Dermis microvascular lymphatic vessel endothelial cell (primary cell): ENCODE data around the gene TNRC6B. TPM values are rescaled to one million over a fixed set of nuclear protein-coding genes. Genes with fewer than 3 reads are reported as not detected.

Source experiments
- DNase-seq, 2 donors: peaks; one replicate each; pipeline versions ENCODE4 v3.0.0 to v3.0.0-alpha.2; 2010; ENCODE audit warnings: low read depth in 2 of 2
- total RNA-seq: library from RNA; depleted of rRNA; stranded (reverse); fragments of >200 nt; gene quantifications from 2 replicates; pipeline ENCODE4 v1.2.1, GENCODE V29; 2014

TNRC6B gene
- total RNA-seq, 1 donor from 2014 or later = 12.6 TPM

DNA sequence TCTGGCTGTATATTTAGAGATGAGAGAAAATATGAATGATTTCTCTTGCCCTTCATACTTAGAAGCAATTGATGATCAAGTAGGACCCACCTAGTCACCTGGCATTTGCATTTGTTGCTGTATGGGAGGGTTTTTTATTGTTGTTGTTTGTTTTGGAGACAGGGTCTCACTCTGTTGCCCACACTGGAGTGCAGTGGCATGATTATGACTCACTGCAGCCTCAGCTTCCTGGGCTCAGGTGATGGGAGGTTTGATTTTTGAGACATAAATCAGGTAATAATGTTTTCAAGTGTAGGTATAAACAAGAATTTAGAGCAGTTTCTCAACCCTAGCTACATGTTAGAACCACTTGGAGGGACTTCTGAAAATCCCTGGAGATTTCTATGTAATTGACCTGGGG is 63.0 kb downstream of the TNRC6B start:
- DNase-seq = no peak

DNA sequence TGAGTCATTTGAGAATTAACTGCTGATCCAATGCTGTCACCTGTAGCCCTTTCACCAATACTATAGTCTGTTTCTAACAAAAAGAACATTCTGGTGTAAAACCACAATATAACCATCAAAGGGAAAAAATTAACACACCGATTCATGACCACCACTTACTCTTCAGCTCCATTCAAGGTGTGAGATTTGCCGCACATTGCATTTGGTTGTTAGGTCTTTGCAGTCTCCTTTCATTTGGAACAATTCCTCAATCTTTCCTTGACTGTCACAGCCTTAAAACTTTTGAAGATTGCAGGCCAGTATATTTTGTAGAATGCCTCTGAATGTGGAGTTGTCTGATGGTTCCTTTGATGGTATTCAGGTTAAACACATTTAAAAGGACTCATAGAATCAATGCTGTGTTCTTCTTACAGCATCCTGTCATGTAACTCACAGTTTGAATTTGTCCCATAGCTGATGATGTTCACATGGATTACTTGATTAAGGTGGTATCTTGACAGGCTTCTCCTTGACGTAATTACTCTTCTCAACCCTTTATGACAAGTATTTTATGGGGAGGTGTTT is 63.6 kb downstream of the TNRC6B start:
- no peak for DNase-seq

DNA sequence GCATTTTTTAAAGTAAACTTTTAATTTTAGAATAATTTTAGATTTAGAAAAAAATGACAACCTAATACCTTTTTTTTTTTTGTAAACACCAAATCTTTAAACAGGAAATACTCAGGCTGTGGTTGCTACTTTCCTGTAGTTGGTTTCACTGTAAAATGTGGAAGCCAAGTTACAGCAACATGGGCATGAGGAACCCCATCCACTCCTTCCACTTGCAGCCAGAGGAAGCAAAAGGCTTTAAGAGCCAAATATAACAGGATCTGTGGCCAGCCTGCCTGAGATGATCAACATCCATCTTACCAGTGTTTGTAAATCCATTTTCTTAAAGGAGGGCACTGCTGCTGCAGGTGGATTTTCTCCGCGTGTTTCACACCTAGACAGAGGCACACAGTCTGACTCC is 66.2 kb downstream of the TNRC6B start:
- DNase-seq = no peak

DNA sequence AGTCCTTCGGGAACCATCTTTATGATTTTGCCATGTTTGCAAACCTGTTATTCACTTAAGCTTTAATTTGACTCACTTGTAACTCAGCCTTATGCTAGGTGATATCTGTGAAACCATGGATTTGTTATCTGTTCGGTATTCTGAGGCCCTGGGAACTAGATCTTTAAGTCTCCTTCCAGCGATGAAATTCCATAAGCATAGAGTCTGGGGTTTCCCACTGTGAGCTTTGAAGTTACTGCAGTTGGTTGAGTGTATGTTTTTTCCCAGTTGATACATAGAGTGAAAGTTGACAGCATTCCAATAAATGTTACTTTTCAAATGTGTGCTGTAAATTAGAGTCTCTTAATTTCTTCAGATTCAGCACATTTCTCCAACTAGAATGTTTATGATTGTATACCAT is 66.9 kb downstream of the TNRC6B start:
- DNase-seq = no peak

DNA sequence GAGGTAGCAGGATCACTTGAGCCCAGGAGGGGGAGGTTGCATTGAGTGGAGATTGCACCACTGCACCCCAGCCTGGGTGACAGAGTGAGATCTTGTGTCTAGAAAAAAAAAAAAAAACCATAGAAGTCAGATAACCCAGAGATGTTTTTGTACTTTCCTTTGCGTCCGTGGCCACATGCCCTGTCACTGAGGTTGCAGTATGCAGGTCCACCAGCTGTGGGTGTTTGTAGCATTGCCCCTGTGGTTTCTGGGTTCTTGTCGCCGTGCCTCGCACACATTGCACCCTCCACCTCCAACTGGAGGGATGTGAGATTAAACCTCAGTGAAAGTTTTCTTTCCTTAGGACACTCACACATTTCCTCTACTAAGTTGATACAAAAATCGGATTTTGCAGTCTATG is 70.3 kb downstream of the TNRC6B start:
- no peak for DNase-seq

DNA sequence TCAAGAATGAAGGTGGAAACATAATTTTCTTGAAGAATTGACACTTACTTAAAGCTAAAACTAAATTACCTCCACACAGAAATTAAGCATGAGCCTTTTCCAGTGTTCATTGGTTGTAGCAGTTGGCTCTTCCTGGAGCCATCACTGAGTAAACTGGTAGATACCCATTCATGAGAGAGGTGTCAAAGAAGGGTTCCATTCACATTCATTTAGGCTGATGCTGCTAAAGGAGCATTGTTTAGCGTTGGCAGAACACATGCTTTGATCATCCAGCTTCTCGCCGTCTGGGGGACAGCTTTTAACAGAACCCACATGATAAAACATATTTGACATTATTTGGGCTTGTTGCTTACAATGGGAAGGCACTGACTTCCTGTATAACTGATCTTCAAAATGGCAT is 71.6 kb downstream of the TNRC6B start:
- DNase-seq = no peak

DNA sequence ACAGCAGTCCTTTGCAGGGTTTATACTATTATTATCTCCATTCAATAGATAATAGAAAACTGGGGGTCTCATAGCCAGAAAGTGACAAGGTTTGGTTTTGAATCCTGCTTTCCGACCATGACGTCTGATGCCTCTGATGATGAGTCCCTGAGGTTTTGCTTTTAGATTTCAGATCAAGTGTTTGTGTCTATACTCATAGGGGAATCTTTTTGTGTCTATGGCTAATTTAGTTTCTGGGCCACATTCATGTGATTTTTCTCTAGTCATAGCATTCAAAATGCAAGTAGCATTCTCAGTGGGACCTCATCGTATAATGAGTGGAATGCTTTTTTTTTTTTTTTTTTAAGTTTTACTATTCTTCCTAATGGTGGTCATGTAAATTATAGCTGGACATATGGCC is 72.9 kb downstream of the TNRC6B start:
- no peak for DNase-seq

DNA sequence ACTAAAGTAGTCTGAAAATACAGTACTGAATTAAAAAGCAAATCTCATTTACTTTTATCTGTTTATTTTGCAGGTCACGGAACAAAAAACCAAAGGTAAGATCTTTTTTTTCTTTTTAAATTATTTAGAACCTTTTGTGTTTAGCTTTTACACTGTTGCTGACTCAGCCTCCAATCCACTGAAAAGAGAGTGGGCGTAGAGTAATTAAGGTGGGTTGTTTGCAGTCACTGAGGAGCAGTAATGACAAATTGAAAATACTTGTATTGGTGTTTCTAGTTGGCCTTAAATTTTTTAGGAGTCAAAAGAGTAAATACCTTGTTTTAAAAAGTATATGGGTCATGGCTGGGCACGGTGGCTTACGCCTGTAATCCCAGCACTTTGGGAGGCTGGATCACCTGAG is 73.4 kb downstream of the TNRC6B start:
- DNase-seq = no peak

DNA sequence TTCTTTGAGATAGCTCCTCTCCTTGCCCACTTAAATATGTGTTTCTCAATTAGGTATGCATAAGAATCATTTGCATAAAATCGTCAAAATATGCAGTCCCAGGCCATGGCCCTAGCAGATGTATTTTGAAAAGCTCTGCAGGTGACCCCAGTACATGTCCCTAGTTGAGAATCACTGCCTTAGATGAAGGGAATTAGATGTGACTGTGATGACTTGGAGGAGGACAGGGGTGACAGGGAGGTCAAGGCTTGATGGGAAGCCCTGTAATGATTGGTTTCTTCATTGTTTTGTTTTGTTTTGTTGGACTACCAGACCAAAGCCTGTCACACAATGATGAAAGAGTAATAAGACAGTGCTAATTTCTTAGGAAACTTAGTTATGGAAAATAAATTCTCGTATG is 74.4 kb downstream of the TNRC6B start:
- no peak for DNase-seq

DNA sequence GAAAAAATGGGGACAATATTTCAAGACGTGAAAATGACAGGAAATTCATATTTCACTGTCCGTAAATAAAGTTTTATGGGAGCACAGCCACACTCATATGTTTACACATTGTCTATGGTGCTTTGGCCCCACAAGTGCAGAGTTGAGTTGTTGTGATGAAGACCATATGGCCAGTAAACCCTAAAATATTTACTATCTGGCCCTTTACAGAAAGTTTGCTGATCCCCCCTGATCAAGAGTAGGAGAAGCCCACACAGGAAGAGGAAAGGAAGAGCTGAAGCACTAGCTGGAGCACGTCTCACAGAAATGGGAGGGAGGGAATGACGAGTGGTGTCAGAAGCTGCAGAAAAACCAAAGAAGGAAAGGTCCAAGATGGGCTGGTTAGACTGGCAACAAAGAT is 78.8 kb downstream of the TNRC6B start:
- DNase-seq = no peak

DNA sequence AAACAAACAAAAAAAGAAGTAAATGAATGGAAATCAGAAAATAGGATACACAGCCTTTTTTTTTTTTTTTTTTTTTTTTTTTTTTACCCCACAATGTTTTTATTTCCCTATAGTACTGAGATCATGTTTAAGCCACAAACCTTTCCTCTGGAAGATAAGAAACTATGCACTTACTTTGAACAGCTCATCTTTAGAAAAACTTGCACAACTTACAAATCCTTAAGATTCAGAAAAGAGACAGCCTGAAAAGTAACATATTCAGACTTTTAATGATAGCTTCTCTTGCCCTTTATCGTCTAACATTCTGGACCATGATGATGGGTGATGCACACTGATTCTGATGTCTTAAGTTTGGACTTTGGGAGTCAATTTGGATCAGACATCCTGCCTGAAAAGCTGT is 80.3 kb downstream of the TNRC6B start:
- no peak for DNase-seq

DNA sequence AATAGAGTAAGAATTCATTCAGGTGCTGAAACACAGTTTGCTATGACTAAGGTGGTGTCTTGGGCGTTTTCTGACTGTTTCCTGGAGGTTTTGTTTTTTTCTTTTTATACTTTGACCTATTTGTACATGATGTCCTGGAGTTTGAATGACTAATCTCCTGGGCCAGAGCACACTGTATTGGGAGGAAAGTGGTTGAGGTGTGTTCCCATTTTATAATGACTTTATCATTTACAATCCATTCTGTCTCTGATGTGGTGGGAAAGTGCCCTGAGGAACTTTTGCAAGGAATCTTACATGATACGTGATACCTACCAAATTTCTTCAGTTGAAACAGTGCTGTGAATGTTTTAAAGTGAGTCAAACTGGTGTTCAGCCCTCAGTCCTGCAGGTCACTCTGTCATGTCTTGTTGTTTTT is 80.8 kb downstream of the TNRC6B start:
- DNase-seq = peak; percentile 2 to 70

DNA sequence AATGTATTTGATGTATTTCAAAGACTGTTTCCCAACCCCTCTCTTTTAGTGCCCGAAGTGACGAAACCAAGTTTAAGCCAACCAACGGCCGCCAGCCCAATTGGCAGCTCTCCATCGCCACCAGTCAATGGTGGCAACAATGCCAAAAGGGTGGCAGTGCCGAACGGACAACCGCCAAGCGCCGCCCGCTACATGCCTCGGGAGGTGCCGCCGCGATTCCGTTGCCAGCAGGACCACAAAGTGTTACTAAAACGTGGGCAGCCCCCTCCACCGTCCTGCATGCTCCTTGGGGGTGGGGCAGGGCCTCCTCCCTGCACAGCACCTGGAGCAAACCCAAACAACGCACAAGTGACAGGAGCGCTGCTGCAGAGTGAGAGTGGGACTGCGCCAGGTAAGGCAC is 84.1 kb downstream of the TNRC6B start:
- DNase-seq = no peak

DNA sequence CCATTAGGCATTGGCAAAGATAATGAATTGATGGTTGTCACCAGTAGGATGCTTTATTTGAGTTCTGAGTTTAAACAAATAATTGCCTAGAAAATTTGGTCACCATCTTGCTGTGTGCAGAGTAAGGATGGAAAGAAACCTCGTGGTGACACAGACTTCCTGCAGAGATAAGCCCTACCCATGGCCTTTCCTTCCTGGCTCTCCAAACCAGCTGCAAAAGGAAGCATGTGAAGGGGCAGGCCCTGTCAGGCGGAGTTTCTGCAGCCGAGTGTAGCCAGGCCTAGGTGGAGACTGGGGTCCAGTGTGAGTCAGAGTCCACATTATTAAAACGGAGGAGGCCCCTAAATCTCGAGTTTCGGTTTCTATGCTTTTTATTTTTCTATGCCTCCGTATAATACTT is 85.5 kb downstream of the TNRC6B start:
- DNase-seq = peak; percentile 35 to 79

DNA sequence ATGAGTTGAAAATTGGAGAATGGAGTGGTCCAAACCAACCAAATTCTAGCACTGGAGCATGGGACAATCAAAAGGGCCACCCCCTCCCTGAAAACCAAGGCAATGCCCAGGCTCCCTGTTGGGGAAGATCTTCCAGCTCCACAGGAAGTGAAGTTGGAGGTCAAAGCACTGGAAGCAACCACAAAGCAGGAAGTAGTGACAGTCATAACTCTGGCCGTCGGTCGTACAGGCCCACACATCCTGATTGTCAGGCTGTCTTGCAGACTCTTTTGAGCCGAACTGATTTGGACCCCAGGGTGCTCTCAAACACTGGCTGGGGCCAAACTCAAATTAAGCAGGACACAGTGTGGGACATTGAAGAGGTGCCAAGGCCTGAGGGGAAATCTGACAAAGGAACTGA is 88.1 kb downstream of the TNRC6B start:
- peak; percentile 5 to 38 for DNase-seq

DNA sequence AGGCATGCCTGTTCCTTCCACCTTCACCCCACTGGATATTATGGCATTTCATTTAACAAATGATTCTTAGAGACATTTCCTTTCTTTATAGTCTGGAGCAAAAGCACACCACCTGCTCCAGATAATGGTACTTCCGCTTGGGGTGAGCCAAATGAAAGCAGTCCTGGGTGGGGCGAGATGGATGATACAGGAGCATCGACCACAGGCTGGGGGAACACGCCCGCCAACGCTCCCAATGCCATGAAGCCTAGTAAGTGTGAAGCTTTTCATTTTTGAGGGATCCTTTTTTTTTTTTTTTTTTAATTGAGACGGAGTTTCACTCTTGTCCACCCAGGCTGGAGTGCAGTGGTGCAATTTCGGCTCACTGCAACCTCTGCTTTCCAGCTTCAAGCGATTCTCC is 92.3 kb downstream of the TNRC6B start:
- DNase-seq = no peak

DNA sequence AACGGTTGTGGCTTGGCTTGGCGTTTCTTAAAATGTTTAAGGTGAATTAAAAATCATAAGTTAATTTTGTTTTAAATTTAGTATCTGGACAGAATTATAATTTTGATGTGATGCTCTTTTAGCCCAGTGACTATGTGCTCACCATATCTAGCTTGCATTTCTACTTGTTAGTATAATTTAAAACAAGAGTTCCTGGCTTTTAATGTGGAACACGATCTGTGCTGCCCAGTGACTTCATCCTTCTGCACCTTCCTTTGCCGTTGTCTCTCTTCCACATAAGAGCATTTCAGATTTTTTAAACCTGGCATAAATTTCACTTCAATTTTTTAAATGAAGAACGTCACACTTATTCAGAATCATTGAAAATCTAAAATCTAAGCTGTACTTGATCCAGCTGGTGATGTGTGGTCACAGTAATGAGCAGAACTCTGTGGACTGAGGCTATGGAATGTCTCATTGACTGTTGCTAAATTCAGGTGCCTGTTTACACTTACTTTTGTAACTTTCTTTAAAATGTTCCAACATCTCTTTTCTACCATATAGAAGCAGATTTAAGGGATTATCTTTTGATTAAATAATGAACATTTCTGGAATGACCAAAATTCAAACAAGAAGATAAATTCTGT is 93.1 kb downstream of the TNRC6B start:
- DNase-seq = no peak

DNA sequence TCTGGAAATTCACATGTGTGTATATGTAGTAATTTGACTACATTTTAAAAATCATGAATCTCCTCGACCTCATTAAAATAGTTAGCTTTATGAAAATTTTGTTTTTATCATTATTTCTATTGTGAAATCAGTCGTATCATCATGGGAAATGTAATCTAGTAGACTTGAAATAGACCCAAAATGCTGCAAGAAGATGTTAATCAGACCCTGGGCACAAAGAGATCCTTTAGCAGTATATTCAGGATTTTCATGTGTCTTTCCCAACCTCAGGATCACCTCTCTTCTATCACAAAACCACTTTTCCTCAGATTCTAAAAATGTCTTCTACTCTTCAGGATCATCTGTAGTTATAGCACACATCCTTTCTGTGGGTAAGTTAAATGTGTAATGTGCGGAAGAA is 93.7 kb downstream of the TNRC6B start:
- no peak for DNase-seq

DNA sequence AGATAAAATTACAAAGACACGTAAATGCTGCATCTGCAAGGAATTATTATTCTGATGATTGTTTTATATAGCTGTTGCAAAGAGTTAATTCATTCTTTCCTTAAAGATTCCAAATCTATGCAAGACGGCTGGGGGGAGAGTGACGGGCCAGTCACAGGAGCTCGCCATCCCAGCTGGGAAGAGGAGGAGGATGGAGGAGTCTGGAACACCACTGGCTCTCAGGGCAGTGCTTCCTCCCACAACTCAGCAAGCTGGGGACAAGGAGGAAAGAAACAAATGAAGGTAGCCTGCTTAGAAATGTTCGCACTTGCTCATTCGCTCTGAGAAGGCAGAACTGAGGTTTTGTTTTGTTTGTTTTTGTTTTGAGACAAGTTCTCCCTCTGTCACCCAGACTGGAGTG is 95.6 kb downstream of the TNRC6B start:
- no peak for DNase-seq

DNA sequence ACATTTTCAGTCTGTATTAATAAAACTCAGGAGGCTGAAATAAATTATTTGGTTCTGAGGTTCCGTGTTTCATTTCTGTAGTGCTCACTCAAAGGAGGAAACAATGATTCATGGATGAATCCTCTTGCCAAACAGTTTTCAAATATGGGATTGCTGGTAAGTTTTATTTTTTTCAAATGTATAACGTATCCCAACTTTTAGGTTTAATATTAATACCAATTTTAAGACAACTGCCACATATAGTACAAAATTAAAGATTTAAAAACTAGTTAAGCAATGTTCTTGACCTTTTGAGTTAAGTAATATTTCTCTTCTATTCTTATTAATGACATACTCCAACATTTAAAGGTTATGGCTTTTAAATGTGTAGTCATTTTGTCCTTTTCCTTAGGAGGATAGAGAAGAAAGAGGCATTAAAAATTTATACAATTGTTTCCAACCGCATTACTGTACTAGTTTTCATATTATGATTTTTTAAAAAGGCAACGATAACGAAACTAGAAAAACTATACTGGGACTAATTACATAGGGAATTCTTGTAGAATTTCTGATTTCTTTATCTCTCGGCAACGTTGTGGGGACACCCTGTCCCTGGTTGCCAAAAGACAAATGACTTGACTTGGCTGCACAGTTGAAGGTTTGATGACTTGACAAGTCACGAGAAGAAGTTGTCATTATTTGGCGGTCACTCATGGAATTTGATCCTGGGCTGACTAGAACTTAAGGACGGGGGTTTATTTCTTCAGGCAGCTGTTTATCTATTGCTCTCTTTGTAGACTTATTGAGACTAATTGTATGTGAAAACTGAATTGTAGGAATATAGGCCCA is 99.5 kb downstream of the TNRC6B start:
- peak; percentile 75 for DNase-seq

DNA sequence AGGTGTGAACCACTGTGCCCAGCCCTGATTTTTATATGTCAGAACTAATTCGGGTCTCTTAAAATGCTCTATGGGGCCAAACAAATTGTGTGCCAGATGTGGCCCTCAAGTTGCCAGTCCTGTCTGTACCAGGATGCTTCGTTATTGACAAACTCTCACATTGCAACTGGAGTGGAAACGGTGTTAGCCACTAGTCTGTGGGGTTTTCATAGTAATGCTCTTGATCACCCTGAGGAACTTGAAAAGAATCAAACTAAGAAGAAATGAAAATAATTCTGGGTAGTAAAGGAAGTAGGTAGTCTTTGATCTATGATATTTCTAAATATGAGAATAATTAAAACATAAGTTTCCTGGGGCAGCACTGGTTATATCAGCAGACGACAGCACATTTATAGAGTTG is 101.3 kb downstream of the TNRC6B start:
- no peak for DNase-seq

DNA sequence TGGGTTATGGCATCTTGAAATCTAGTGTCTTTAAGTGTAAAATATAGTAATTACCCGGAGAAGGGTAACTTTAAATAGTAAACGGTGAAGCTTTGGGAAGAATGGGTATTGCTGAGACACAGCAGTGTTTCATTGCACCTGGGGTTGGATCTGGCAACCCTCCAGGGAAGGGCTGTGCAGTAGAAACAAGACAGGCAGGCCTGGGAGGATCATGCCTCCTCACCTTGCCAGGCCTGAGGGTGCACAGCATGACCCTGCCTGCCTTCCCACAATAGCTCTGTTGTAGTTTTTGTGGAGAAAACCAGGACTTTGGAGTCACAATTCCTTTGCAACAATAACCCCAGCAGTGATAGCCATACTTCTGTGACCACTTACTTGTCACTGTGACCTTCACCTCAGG is 104.0 kb downstream of the TNRC6B start:
- DNase-seq = no peak

DNA sequence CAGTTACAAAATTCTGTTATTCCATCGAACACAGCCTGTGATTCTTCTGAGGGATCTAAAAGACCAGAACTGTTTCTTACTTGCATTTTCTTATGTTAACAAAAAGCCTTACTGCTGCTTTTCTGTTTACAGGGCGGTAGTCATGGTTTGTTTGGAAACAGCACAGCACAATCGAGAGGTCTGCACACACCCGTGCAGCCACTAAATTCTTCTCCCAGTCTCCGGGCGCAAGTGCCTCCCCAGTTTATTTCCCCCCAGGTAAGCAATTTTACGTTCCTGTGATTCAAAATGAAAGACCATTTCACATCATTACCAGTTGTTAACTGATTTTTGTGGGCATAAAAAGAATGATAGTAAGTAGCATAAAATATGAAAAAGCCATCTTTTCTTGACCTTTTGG is 107.8 kb downstream of the TNRC6B start:
- no peak for DNase-seq
